Right renal pelvis (tissue), 4 donors: ENCODE results near the gene MYO5B. TPM values are rescaled to one million over a fixed set of nuclear protein-coding genes. Genes with fewer than 3 reads are reported as not detected.

Experiments used
- DNase-seq, 4 donors: peaks; one replicate each; pipeline ENCODE4 v3.0.0-alpha.2; 2013; ENCODE audit warnings: low read depth in 4 of 4, low spot score in 3 of 4, missing footprints in 1 of 4
- polyA plus RNA-seq, 4 donors: library from polyadenylated mRNA; unstranded; fragments of 120-200 nt; gene quantifications; one replicate each; pipeline ENCODE4 v1.2.1, GENCODE V29; 2013; ENCODE audit not compliant: insufficient read length in 4 of 4

Gene MYO5B
- polyA plus RNA-seq, 4 donors, result 25.8 to 33.4 (median 27.5) TPM

- no peak for DNase-seq
Observed at GRCh38 chr18:50076277-50076676, 118.7 kb downstream of the MYO5B start.

DNA sequence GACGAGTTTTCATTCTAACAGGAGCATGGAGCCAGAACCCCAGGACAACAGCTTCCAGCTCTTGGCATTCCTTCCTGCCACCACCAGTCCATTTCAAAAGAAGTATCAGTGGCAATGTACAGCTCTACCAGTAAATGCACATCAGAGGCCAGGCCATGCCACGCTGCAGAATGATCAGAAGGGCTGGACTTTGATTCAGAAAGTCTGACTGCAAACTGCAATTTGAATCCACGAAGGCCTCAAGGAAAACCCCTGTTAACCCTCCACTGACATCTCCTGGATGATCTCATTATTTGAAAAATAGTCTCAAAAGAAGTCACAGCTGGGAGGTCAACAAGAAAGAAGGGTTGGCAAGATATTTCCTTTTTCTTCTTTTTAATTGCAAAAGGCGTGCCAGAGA, 119.2 kb downstream of the MYO5B start:
- no peak for DNase-seq

GRCh38 chr18:50074404-50074803, 120.5 kb downstream of the MYO5B start:
- no peak for DNase-seq

DNA sequence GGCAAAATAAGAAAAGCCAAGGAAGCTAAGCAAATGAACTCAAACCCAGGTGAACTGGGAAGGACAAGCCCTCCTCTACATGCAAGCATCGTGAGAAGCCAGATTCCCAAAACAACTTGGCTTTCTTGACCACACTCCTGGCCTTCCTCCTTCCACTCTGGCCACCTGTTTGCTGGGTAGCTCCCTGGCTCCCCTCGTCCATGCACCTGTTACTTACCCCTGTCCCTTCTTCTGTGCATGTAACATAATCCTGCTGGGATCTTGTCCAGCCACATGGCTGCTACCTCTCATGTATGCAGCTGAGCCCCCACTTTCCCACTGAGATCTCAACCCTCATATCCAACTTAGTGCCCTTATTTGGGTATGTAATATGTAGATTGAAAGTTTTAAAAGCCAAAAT, 121.6 kb downstream of the MYO5B start:
- no peak for DNase-seq

DNA sequence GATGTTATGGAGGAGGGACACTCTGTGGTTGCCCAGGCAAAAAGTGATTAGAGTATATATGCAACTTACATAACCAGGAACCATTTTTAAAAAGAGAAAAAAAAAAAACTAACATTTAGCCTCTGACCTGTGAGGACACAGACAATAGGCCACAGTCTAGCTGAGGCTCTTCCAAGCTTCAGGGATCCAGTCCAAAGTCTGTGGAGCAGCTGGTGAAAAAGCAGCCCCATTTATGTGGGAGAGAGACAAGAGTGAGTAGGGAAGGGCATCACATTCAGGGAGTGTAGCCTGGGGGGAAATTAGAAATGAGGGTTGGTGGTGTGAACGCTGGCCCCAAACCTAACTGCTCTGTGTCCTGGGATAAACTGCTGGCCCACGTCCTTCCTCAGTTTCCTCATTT, 122.8 kb downstream of the MYO5B start:
- DNase-seq, result no peak

- no peak for DNase-seq
Observed at GRCh38 chr18:50071397-50071796, 123.5 kb downstream of the MYO5B start.

DNA sequence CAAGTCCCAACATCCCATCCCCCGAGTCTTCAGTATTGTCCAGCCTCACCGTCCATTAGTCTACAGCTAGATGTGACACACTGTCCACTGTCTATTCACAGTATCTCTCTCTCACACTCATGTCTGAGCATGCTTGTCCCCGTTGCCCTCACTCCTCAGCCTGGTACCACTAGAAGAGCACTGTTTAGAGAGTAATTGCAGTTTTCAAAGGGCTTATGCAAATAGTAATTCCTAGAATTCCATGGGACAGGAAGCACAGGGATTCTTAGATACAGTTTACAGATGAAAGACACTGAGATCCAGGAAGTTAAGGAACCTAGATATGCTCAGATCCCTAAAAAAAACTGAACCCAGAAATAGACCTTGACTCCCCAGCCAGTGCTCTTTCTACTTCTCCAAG, 125.5 kb downstream of the MYO5B start:
- no peak for DNase-seq

DNA sequence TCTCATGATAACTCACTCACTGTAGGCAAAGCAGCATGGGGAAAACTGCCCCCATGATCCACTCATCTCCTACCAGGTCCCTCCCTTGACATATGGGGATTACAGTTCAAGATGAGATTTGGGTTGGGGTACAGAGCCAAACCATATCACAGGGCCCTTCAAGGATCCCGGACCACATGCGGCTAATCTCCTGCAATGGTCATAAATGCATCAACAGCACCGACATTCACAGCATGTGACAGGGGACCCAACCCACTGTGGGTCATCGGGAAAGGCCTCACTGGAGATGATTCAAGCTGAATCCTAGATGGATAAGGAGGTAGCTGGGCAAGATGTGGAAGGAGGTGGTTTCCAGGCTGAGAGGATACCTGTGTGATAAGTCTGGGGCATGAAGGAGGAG, 129.4 kb downstream of the MYO5B start:
- no peak for DNase-seq

DNA sequence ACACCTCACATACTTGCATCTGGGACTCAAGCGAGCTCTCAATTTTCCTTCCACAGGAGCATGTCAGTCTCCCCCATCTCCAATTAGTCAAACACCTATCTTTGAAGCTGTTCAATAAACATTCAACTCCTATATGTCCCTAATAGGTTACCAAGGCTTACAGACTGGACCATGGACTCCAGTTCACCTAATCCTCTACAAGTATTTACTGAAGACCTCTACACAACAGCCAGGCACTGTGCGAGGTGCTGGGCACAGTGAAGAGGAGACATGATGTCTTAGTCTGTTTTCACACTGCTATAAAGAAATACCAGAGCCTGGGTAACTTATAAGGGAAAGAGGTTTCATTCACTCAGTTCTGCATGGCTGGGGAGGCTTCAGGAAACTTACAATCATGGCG, 129.9 kb downstream of the MYO5B start:
- DNase-seq, result no peak

GRCh38 chr18:50061876-50062517, 132.9 kb downstream of the MYO5B start:
- DNase-seq, result no peak

DNA sequence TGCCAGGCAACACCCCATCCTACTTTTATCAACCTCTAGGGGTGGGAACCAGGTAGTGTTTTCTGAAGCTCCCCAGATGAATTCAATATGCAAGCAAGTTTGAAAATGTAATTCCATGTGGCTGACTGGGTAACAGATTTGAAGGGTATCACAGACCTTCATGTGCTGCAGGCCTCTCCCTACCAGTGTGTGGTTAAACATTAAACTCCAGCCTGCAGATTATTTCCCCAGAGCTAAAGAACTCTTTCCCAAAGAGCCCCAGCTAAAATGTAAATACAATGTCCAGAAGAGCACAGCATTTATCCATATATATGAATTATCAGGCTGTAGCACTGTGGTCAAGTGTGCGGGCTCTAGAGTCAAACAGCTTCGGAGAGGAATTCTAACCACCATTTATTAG, 134.1 kb downstream of the MYO5B start:
- DNase-seq, result peak in 1 of 4 donors; percentile 8

DNA sequence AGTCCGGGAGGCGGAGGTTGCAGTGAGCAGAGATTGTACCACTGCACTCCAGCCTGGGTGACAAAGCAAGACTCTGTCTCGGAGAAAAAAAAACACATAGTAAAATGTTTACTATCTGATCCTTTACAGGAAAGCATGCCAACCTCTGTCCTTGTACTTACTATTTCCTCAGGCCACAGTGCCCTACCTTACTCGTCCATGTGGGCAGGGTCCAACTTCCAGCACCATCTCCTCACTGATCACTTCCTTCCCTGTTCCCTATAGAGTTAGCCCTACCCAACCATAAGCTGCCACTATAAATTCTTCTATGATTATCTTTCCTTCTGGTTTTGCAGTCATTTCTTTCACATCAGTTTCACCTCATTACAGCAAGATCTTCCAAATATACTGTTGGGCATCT, 136.2 kb downstream of the MYO5B start:
- DNase-seq, result no peak

DNA sequence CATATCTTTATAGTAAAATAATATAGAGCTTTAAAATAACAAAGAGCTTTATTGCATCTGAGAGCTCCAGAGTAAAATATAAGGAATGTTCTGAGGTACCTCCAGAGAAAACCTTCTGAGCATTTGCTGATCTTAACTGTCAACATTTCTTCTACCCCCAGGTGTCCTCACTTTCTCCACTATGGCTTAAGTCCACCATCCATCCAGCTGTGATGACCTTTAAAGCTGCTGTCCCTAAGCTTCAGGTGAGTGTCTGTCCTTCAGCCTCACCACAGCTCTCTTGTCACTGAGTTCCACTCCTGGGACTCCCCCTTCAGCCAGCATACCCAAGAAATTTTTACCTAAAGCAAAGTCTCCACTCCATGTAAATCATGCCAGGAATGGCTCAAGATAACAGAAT, 137.9 kb downstream of the MYO5B start:
- no peak for DNase-seq

- no peak for DNase-seq
Observed at GRCh38 chr18:50056185-50056584, 138.8 kb downstream of the MYO5B start.

DNA sequence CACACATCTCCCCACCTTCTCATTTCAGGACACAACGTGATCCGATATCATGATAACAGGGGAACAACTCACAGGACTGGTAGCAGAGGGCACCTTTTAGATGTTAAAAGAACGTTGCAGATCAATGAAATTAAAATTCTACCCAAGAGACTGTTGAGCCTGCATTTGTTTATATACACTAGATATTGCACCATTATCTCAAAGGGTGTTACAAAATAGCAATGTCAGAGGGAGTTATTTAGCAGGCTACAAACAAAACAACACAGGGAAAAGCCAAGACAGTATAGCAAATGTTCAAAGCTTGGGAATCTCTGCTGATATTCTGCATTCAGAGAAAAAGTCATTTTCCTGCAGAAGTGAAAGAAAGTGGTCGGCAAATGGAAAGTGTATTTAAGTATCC, 139.5 kb downstream of the MYO5B start:
- DNase-seq, result no peak

DNA sequence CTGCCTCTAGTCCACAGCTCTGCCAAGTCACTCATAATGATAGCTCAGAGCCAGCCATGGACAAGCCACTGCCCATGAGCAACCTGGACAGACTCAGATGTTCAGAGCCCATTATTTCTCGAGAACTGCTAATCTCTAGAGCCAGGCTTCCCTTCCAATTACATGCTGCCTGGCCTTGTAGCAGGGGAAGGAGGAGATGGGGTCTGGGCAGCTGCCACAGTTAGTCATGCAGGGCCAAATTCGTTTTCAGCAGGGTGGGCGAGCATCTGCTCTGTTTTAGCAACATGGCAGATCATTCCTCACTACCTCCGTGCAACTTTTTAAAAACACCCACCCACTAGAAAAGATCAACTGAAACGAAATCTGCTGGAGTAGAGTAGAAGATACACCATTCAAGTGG, 141.8 kb downstream of the MYO5B start:
- DNase-seq, result no peak

- DNase-seq, result no peak
Observed at GRCh38 chr18:50051288-50051687, 143.7 kb downstream of the MYO5B start.

- no peak for DNase-seq
Observed at GRCh38 chr18:50045126-50045525, 149.8 kb downstream of the MYO5B start.

DNA sequence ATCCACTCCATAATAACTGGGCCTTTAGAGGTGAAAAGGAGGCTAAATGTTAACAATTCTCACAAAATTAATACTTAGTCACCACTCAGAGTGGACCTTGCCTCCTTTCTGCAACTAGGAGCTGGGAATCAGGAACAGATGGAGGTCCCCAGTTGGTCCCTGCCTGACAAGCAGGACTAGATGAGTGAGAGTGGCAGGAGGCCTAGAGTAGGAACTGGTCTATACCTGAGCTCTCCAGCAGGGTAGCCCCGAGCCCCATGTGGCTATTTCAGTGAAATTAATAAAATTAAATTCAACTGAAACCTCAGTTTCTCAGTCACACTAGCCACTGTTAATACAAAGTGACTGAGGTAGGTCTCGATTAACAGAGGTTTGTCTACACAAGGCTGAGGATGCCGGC, 150.5 kb downstream of the MYO5B start:
- no peak for DNase-seq

- DNase-seq, result no peak
Observed at GRCh38 chr18:50042611-50043010, 152.3 kb downstream of the MYO5B start.

DNA sequence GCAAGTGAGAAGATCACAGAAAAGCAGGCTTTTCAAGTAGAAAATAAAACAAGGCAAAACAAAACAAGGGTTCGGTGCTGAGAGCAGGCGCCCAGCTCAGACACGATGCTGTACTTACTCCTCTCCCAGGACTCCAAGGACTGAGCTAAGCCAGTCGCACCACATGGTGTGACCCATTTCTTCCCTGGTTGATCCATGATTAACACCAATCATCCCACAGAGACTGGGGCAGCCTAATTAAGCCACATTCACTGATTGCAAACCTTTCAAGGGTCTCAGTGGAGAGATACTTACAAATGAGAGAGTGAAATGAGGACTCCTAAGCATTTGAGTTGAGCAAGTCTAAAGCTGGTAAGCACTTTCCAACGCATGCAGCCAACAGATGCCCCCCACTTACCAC, 155.2 kb downstream of the MYO5B start:
- DNase-seq, result no peak

DNA sequence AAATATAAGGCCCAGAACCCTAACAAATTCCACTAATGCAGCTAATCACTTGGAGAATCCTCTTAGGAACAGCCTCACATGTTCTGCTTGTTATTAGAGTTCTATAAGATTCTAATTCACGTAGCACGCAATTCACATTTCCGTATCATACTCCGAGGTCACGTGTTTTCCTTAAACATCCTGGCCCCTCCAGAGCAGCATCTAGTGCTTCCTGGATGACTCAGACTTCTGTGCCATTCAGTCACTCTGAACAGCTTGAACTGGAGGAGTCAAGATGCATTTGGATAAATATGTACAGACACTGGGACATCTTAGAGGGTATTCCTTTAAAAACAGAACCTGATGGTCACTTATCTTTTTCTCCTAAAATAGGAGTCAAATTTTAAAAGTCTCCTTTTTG, 156.5 kb downstream of the MYO5B start:
- no peak for DNase-seq

DNA sequence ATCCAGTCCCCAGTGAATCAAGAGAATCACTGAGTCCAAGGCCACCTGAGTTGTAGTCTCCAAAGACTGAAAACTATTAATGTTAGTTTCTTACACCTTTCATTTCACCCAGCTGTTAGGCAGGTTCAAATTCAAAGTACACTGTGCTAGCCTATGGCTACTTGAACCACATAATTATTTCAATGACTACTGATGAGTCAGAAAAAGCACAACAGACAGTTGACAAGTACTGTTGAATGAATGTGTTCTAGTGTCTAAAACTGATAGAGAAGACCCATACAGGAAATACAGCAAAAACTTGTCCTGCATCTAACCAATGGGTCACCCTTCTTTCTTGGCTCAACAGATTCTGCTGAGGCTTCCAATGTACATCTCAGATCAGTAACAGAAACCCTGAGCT, 160.9 kb downstream of the MYO5B start:
- no peak for DNase-seq
